ENCODE measurements around the gene NR2E1.

The NR2E1 gene

GRCh38 chr6:108165714-108166663 is at the start of gene NR2E1:
TSS of gene NR2E1 (plus strand) at chr6:108166022. CDS start at chr6:108166766, 744 bp downstream.
- no peak for DNase-seq

- no peak for DNase-seq
Observed at GRCh38 chr6:108116546-108117426, 49.0 kb upstream of the NR2E1 start.

- no peak for DNase-seq
Observed at GRCh38 chr6:108117427-108118358, 48.1 kb upstream of the NR2E1 start.

- no peak for DNase-seq
Observed at GRCh38 chr6:108118359-108118724, 47.5 kb upstream of the NR2E1 start.

GRCh38 chr6:108118810-108119768 is 46.7 kb upstream of the NR2E1 start:
- no peak for DNase-seq

- no peak for DNase-seq
Observed at GRCh38 chr6:108119769-108120141, 46.1 kb upstream of the NR2E1 start.

GRCh38 chr6:108120311-108120710 is 45.5 kb upstream of the NR2E1 start:
- DNase-seq = no peak

GRCh38 chr6:108121612-108122011 is 44.2 kb upstream of the NR2E1 start:
- no peak for DNase-seq

- DNase-seq = no peak
Observed at GRCh38 chr6:108123481-108123929, 42.3 kb upstream of the NR2E1 start.

- DNase-seq = no peak
Observed at GRCh38 chr6:108123946-108124345, 41.9 kb upstream of the NR2E1 start.

GRCh38 chr6:108127056-108127455 is 38.8 kb upstream of the NR2E1 start:
- DNase-seq = no peak

- no peak for DNase-seq
Observed at GRCh38 chr6:108127826-108128225, 38.0 kb upstream of the NR2E1 start.

GRCh38 chr6:108130262-108130661 is 35.6 kb upstream of the NR2E1 start:
- DNase-seq = no peak

GRCh38 chr6:108132863-108133262 is 33.0 kb upstream of the NR2E1 start:
- no peak for DNase-seq

- DNase-seq = no peak
Observed at GRCh38 chr6:108133594-108134179, 32.1 kb upstream of the NR2E1 start.

- DNase-seq = no peak
Observed at GRCh38 chr6:108134213-108134970, 31.4 kb upstream of the NR2E1 start.

- no peak for DNase-seq
Observed at GRCh38 chr6:108142240-108142639, 23.6 kb upstream of the NR2E1 start.

GRCh38 chr6:108145639-108146038 is 20.2 kb upstream of the NR2E1 start:
- DNase-seq = no peak

GRCh38 chr6:108152446-108152845 is 13.4 kb upstream of the NR2E1 start:
- no peak for DNase-seq

All from activated T-cell treated with anti-CD3 and anti-CD28 coated beads for 4 hours (primary cell).